AG09309 (cell line): ENCODE measurements around the gene C10orf90.
A peak's percentile ranks its signal among the peaks of the same experiment; 100 is the strongest.

ENCODE experiments used
- DNase-seq: peaks from one replicate; pipeline ENCODE4 v3.0.0-alpha.2; 2010; ENCODE audit warnings: low read depth
- H3K4me3 ChIP-seq: 2 replicates; pipeline ENCODE4 v1.5.1; 2011; ENCODE audit warnings: mild to moderate bottlenecking, low read depth, low read length, moderate library complexity; ENCODE audit not compliant: control insufficient read depth
- CTCF ChIP-seq: IDR thresholded peaks from 2 replicates; pipeline ENCODE4 v1.5.1; 2011; ENCODE audit warnings: mild to moderate bottlenecking, low read depth, low read length, inconsistent platforms; ENCODE audit not compliant: insufficient read depth, control insufficient read depth; ENCODE audit errors: missing control alignments

Gene C10orf90

GRCh38 chr10:126500185-126500584 is 170.3 kb downstream of the C10orf90 start:
- no peak overlapping the region for H3K4me3 ChIP-seq
- TF ChIP-seq CTCF: no peak
- no peak for DNase-seq

- H3K4me3 ChIP-seq: no peak overlapping the region
- no peak for DNase-seq
- TF ChIP-seq CTCF: no peak
Observed at GRCh38 chr10:126499744-126500143, 170.7 kb downstream of the C10orf90 start.

- DNase-seq: no peak
- H3K4me3 ChIP-seq: no peak overlapping the region
- TF ChIP-seq CTCF: peak; percentile 17
Observed at GRCh38 chr10:126497672-126498071, 172.8 kb downstream of the C10orf90 start.

GRCh38 chr10:126496771-126497545 is 173.5 kb downstream of the C10orf90 start:
- DNase-seq: no peak
- TF ChIP-seq CTCF: no peak
- no peak overlapping the region for H3K4me3 ChIP-seq

GRCh38 chr10:126491476-126491875 is 179.0 kb downstream of the C10orf90 start:
- DNase-seq: no peak
- H3K4me3 ChIP-seq: no peak overlapping the region
- TF ChIP-seq CTCF: no peak

GRCh38 chr10:126481181-126481580 is 189.3 kb downstream of the C10orf90 start:
- no peak for TF ChIP-seq CTCF

More at GRCh38 chr10:126481181-126481580, 189.3 kb downstream of the C10orf90 start:
- no peak overlapping the region for H3K4me3 ChIP-seq
- no peak for DNase-seq
